Measurements from ENCODE around the gene ZNF787. TPM values are rescaled to one million over a fixed set of nuclear protein-coding genes. Genes with fewer than 3 reads are reported as not detected.
"Not testable (repeated sequence)": the region's sequence is repeated elsewhere in the genome, so short reads cannot be mapped to it uniquely, and the experiment has no call there.

ZNF787 gene
- total RNA-seq: 29.0 TPM

DNA sequence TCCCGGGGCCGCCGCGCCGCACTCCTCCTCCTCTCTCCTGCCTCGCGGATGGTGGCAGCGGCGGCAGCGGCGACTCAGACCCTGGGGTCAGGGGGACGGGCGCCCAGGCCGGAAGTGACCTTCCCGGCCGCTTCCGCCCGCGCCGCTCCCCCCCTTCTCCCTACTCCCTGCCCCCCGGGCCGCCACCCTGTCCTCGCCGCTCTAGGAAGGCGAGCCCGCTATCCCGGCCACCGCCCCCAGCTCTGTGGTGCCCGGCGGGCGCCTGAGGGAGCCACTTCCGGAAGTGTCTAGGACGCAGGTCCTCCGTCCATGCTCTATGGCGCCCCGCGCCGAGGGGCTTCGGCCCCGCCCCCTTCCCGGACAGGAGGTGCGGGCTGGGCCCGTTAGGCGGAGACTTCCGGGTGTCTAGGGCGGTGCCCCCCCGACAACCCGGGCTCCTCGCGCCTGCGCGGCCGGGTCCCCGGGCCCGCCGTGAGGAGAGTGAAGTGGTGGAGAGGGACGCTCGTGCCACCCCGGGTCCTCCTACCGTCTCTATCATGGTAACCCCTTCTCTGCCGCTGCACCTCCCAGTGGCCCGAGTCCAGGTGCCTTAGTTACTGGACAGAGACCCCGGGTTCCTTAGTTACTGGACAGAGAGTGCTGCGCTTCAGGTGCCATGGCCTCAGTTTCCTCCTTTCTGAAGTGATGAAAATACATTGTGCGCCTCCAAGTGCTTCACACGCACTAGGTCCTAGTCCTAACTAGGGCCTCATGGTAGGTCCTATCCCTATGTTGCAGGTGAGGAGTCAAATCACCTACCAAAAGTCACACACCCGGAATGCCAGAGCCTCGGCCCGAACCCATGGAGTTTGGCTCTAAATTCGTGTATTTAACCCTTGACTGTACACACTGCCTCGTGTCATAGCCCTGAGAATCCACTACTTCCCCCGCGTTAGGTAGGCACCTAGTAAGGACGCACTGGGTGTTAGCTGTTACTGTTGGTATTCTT is at the start of gene ZNF787:
Gene ZNF787 (minus strand): TSS at position 116 of the 988 bp plus-strand sequence. CDS start 18,078 bp downstream, outside the sequence.
- peak; percentile 82 for ATAC-seq

DNA sequence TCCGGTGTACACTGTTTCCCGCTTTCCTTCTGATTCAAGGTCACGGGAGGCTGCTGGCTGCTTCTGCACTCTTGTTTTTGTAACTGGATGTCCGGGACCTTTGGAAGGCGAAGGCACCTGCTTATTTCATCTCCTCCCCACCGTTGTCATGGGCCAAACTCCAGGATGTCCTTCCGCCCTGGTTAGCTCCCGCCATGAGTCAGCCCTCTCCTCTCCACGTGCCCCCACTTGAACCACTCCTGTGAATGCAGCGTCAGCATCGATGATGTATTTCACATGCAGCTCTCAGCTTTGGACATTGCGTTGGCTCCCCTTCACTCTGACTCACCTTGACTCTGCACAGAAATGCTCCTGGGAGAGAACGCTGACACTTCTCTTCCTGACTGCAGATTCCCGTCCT is 49.2 kb upstream of the ZNF787 start:
- DNase-seq (ENCODE audit: low spot score) (no peak), ATAC-seq (no peak)

More for the DNA sequence above, at the start of gene ZNF787:
- DNase-seq (ENCODE audit: low spot score): peak; percentile 99

DNA sequence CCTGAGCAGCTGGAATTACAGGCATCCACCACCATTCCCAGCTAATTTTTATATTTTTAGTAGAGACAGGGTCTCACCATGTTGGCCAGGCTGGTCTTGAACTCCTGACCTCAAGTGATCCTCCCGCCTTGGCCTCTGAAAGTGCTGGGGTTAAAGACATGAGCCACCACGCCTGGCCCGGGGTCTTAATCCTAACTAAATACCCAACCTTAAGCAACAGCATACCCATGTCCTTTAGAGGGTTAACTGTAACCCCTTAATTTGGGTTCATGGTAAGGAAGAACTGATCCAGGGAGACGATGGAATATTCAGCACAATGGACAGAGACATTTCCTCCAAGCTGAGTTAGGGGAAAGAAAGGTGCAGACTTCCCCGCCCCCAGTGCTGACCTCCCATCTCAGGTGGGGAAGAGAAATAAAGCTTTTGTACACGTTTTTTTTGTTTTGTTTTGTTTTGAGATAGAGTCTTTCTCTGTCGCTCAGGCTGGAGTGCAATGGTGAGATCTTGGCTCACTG is 46.0 kb upstream of the ZNF787 start:
- DNase-seq (ENCODE audit: low spot score) (no peak), ATAC-seq (no peak)

DNA sequence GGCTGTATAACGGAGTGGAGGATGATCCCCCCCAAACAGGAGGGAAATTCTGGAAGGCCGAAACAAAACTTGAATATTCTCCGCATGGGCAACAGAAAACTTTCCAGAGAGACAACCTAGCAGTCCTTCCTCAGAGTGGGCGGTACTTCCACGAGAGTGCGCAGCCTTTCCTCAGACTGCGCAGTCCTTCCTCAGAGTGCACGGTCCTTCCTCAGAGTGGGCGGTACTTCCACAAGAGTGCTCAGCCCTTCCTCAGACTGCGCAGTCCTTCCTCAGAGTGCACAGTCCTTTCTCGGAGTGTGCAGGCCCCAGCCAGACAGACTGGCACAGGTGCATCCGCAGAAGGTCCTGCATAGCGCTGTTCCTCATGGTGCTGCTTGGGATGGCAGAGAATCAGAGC is 42.0 kb upstream of the ZNF787 start:
- ATAC-seq: no peak
- no peak for DNase-seq (ENCODE audit: low spot score)

DNA sequence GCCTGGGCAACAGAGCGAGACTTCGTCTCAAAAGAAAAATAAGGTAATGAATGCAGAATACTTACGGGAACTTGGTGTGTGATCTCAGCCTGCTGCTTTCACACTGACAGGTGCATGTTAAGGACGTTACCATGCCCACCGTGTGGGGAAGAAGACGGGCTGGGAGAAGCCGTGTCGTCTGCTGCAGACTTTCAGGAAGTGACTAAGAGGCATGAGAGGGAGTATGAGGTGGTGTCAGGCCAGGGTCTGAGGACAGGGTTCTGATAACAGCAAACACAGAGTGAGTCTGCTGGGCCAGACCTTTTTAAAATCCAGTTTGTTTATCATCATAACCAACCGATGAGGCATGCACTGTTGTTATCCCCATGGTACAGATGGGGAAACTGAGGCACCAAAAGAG is 41.2 kb upstream of the ZNF787 start:
- DNase-seq (ENCODE audit: low spot score): no peak
- peak; percentile 6 for ATAC-seq

DNA sequence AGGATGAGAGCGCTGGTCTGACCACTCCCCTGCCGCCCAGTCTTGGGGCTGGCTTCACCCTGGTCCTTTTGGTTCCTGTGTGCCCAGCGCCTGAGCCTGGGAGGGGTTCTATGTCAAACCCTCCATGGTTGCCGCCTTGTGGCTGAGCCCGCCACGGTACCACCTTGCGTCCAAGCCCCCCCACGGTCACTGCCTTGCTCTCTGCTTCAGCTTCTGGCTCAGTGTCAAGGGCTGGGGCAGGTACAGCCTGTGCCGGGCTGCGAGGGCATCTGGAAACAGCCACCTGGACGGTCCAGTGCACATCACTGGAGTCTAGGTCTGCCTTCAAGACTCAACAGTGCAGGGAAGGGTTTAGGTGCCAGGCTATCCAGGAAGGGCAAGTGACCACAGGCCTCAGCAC is 40.4 kb upstream of the ZNF787 start:
- ATAC-seq (peak; percentile 20), DNase-seq (ENCODE audit: low spot score) (no peak)

DNA sequence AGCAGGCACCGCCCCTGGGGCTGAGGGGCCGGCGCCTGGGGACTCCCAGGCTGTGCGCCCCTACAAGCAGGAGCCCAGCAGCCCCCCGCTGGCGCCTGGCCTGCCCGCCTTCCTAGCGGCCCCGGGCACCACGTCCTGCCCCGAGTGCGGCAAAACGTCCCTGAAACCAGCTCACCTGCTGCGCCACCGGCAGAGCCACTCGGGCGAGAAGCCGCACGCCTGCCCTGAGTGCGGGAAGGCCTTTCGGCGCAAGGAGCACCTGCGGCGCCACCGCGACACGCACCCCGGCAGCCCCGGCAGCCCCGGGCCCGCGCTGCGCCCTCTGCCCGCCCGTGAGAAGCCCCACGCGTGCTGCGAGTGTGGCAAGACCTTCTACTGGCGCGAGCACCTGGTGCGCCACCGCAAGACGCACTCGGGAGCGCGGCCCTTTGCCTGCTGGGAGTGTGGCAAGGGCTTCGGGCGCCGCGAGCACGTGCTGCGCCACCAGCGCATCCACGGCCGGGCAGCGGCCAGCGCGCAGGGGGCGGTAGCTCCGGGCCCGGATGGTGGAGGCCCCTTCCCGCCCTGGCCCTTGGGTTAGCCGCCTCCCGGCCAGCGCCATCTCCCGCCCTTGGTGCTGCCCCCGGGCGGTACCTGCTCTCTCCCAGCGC is 38.7 kb upstream of the ZNF787 start:
- DNase-seq (ENCODE audit: low spot score) (no peak), ATAC-seq (no peak)

DNA sequence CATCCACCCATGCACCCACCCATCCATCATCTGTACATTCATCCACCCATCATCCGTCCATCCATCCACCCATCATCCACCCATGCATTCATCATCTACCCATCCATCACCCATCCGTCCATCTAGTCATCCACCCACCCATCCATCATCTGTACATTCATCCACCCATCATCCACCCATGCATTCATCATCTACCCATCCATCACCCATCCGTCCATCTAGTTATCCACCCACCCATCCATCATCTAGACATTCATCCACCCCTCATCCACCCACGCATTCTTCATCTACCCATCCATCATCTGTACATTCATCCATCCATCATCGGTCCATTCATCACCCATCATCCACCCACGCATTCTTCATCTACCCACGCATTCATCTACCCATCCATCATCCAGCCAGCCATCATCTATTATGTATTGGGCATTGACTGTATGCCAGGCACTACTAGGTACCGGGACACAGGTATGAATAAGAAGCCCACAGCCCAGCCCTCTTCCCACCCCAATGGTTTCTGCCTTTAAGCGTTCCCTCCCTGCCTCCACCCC is 38.0 kb upstream of the ZNF787 start:
- no peak for DNase-seq (ENCODE audit: low spot score)
- ATAC-seq: no peak

DNA sequence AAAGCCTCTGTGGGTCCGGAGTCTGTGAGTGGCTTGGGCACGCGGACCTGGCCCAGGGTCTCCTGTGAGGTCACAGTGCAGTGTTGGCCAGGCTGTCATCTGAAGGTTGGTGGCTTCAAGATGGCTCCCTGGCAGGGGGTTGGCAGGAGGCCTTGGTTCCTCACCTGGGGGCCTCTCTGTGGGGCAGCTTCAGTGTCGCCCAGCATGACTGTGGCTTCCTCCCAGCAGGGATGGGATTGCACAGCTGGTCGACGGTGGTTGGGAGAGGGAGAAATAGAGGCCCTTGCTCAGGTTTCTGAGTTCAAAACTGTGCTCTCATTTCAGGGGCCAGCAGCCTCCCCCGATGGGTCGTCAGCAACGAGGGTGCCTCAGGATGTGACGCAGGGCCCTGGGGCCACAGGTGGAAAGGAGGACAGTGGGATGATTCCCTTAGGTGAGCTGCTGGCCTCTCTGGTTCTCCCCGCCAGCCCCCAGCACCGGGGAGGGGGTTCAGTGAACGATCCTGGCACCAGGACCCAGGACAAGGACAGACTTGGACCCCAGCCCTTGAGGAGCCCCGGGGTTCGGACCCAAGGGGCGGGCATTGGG is 37.2 kb upstream of the ZNF787 start:
- DNase-seq (ENCODE audit: low spot score) (no peak), ATAC-seq (no peak)

DNA sequence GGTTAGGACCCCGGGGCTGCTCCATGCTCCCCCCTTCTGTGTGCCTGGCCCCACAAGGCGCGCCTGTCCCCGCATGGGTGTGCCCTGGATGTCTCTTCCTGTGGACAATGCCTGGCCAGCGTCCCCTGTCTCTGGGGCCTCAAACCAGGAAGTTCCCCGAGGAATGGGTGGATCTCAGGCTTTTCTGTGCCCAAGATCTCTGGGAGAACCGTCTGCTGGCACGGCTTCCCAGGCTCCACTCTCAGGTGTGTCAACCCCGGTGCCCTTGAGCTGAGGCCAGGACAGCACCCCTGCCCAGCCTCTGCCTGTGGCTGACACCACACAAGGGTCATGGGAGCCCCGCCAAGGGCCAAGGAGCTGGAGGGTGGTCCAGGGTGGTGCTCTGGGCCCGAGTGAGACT is 35.7 kb upstream of the ZNF787 start:
- DNase-seq (ENCODE audit: low spot score) (no peak), ATAC-seq (peak; percentile 8)

DNA sequence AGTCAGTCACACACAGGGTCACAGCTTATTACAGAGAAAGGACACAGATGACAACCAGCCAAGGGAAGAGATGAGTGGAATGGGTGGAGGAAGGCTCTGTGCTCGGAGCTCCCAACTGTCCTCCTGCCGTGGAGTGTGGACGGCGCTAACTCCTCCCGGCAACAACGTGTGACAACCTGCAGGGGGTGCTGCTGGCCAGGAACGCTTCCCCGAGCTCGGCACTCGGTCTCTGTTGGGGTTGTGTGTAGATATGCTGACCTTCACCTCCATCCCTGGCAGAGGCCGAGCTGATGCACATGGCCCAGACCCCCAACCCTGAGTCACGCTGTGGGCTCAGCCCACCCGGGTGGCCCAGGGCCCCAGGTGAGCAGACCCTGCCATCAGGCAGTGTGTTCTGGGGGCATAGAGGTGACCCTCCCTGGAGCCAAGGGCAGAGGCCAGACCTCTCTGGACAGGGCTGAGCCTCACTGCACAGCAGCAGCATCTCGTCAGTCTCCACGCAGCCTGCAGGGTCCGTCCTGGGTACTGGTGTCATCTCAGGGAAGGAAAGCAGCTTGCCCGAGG is 34.1 kb upstream of the ZNF787 start:
- DNase-seq (ENCODE audit: low spot score): no peak
- peak; percentile 54 for ATAC-seq

DNA sequence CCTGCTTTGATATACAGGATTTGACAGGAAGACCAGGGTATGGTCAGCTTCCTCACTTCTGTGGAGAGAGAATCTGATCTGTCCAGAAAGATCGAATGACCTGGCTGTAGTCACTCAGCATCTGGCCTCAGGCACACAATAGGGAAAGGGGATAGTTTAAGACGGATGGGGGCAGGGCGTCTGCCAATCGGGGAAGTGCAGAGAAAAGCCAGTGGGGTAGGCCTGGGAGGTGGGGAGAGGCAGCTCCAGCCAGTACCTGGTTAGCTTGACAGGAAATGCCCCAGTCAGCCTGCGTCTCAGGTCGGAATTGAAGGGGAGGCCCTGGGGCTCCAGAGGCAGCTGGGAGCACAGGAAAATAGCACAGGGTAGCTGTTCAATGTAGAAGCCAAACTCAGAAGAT is 32.4 kb upstream of the ZNF787 start:
- no peak for ATAC-seq
- no peak for DNase-seq (ENCODE audit: low spot score)

DNA sequence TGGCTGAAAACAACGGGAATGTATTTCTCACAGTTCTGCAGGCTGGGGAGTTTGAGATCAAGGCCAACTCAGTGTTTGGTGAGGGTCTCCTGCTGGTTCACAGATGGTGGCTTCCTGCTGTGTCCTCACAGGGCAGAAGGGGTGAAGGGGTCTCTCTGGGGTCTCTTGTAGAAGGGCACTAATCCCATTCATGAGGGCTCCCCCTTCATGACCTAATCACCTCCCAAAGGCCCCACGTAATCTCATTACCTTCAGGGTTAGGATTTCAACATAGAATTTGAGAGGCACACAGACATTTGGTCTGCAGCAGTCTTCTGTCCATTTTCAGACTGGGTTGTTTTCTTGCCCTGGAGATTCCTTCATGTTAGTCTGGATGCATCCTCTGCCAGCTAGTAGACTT is 31.5 kb upstream of the ZNF787 start:
- DNase-seq (ENCODE audit: low spot score): no peak
- no peak for ATAC-seq

DNA sequence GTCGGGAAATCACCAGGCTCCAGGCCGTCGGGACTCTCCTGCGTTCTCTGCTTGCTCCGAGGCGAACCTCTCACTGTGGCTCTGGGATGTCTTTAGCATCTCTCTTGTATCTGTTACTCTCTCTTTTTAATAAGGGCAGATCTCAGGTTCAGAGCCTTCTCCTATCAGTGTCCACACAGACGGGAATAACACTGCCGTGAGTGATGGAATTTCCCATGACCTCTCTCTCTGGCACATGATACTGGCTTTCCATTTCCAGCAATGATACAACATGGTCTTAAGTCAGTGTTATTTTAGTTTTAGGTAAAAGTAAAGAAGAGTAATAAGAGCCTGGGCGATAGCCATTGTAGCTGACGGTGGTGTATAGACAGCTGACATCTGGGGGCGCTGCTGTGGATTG is 29.3 kb upstream of the ZNF787 start:
- no peak for DNase-seq (ENCODE audit: low spot score)
- no peak for ATAC-seq

DNA sequence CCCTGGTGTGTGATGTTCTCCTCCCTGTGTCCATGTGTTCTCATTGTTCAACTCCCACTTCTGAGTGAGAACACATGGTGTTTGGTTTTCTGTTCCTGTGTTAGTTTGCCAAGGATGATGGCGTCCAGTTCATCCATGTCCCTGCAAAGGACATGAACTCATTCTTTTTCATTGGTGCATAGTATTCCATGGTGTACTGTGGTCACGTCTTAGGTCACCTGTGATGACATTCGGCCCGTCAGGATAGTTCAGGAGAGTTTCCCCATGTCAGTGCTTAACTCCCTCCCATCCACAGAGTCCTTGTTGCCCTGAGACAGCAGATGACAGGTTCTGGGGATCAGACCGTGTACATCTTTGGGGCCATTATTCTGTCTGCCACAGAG is 28.6 kb upstream of the ZNF787 start:
- ATAC-seq (no peak), DNase-seq (ENCODE audit: low spot score) (no peak)

DNA sequence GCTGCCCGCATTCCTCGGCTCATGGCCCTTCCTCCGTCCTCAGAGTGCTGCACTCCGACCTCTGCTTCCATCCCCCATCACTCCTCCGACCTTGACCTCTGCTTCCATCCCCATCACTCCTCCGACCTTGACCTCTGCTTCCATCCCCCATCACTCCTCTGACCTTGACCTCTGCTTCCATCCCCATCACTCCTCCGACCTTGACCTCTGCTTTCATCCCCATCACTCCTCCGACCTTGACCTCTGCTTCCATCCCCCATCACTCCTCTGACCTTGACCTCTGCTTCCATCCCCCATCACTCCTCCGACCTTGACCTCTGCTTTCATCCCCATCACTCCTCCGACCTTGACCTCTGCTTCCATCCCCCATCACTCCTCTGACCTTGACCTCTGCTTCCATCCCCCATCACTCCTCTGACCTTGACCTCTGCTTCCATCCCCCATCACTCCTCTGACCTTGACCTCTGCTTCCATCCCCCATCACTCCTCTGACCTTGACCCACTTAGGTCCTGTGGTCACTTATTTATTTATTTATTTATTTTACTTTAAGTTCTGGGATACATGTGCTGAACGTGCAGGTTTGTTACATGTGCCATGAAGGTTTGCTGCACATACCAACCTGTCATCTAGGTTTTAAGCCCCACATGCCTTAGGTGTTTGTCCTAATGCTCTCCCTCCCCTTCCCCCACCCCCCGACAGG is 28.0 kb upstream of the ZNF787 start:
- DNase-seq (ENCODE audit: low spot score); ATAC-seq: not testable (repeated sequence)

DNA sequence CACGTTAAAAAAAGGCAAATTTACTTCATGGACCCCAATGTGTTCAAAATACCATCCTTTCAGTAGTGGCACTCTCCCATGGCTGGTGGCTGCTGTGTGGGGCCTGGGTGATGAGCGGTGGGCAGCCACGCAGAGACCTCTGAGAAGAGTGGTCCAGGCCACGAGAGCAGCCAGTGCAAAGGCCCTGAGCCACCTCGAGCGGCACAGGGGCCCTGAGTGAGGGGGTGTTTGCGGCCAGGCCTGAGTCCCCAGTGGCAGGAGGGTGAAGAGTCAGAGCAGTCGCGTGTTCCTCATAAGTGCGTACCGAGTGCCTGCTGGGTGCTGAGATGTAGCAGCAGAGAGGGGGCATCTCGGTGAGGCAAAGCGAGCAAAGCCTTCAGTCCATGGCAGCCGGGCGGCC is 27.0 kb upstream of the ZNF787 start:
- no peak for ATAC-seq

DNA sequence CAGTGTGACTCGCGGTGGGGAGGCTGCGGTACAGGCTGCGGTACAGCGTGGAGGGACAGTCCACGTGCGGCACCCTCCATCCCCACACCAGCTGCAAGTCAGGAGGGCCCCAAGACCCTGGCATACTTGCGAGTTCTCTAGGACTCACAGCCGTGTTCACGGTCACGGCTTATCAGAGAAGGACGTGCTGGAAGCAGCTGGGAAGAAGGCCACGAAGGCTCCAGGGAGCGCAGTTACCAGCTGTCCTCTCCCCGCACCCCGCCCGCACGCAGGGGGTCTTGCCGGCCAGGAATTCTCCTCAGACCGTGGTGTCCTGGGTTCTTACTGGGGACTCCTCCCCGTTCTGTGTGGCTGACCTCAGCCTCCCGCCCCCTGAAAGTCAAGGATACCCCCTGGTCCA is 26.2 kb upstream of the ZNF787 start:
- ATAC-seq: no peak
- DNase-seq (ENCODE audit: low spot score): no peak

More for the DNA sequence above, 27.0 kb upstream of the ZNF787 start:
- no peak for DNase-seq (ENCODE audit: low spot score)

DNA sequence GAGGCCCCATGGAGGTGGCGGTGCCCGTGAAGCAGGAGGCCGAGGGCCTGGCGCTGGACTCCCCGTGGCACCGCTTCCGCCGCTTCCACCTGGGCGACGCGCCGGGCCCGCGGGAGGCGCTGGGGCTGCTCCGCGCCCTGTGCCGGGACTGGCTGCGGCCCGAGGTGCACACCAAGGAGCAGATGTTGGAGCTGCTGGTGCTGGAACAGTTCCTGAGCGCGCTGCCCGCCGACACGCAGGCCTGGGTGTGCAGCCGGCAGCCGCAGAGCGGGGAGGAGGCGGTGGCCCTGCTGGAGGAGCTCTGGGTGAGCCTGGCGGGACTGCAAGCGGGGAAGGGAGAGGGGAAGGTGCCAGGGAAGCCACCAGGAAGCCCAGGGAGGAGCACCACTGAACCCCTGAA is 25.8 kb upstream of the ZNF787 start:
- no peak for DNase-seq (ENCODE audit: low spot score)

DNA sequence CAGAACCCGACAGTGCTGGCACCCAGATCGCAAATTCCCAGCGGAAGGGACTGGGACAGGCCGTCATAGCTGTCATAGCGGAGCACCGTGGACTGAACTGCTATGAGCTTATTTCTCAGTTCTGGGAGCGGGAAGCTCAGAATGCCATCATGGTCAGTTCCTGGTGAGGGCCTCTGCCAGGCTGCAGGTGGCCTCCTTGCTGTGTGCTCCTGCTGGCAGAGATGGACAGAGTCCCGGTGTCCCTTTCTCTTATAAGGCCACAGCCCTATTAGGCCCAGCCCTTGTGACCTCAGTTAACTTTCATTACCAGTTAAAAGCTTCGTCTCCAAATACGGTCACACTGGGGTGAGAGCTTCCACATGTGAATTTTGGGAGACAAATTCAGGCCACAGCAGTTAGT is 24.6 kb upstream of the ZNF787 start:
- ATAC-seq: peak; percentile 36
- DNase-seq (ENCODE audit: low spot score): peak; percentile 63

More for the DNA sequence above, 25.8 kb upstream of the ZNF787 start:
- ATAC-seq: no peak
